Heart right ventricle (tissue), 16 donors: Measurements from ENCODE around the gene VAT1L. TPM values are rescaled to one million over a fixed set of nuclear protein-coding genes. Genes with fewer than 3 reads are reported as not detected.

ENCODE experiments used
- ATAC-seq, 8 donors: fragments of 200-7000 bp; cut with Tn5 transposase; one replicate each; pipeline ENCODE4 v1.9.1; 2020; ENCODE audit warnings: mild to moderate bottlenecking in 8 of 8, moderate library complexity in 8 of 8, moderate number of reproducible peaks in 1 of 8
- DNase-seq, 2 donors: peaks; one replicate each; pipeline ENCODE4 v3.0.0-alpha.2; 2020
- H3K27ac ChIP-seq, 10 donors: fragments of 200-600 bp; sonication (generic) in 2 of 10; one replicate each; pipeline versions ENCODE4 v1.5.0 to v1.8.0; 2020 to 2022; ENCODE audit warnings: mild to moderate bottlenecking in 3 of 10
- H3K27me3 ChIP-seq, 7 donors: fragments of 200-600 bp; one replicate each; pipeline ENCODE4 v1.8.0; 2021 to 2022; ENCODE audit warnings: mild to moderate bottlenecking in 2 of 7
- H3K36me3 ChIP-seq, 9 donors: fragments of 200-600 bp; sonication (generic) in 1 of 9; one replicate each; pipeline versions ENCODE4 v1.5.0 to v1.8.0; 2020 to 2022; ENCODE audit warnings: mild to moderate bottlenecking in 2 of 9
- H3K4me1 ChIP-seq, 9 donors: fragments of 200-600 bp; sonication (generic) in 1 of 9; one replicate each; pipeline versions ENCODE4 v1.5.0 to v1.8.0; 2020 to 2022; ENCODE audit warnings: mild to moderate bottlenecking in 4 of 9
- H3K4me3 ChIP-seq, 10 donors: fragments of 200-600 bp; sonication (generic) in 2 of 10; one replicate each; pipeline versions ENCODE4 v1.5.0 to v1.8.0; 2020 to 2022; ENCODE audit warnings: mild to moderate bottlenecking in 7 of 10, moderate library complexity in 2 of 10
- H3K9me3 ChIP-seq, 11 donors: fragments of 200-600 bp in 10 of 11; sonication (generic) in 2 of 11; one replicate each; pipeline versions ENCODE4 v1.5.0 to v1.8.0; 2013 to 2022; ENCODE audit warnings: mild to moderate bottlenecking in 2 of 11, control low read depth in 1 of 11, moderate library complexity in 1 of 11
- WGBS, 2 donors: extraction: QIAGEN DNeasy Blood & Tissue Kit; methylation state at CpG; one replicate each; pipeline ENCODE4 v1.1.7; 2013; ENCODE audit warnings: inconsistent platforms in 1 of 2; 5-methylcytosine and 5-hydroxymethylcytosine counted together
- intact Hi-C, 10 donors: fragments of 100-400 bp; cut with DNase I; formaldehyde crosslinking; loops; one replicate each; pipeline versions ENCODE4 v1.11.1 to v1.14.2; 2022
- polyA plus RNA-seq, 2 donors: library from polyadenylated mRNA; stranded (reverse); fragments of 200-250 nt; gene quantifications; one replicate each; pipeline ENCODE4 v1.2.3, GENCODE V29; 2013
- total RNA-seq, 10 donors: library from RNA; stranded (reverse); fragmentation: NEBNext Ultra II Directional in 3 of 10; extraction: Animal tissue kit (Norgen Biotek cat#: 25700) in 3 of 10; gene quantifications; one replicate each; pipeline versions ENCODE4 v1.2.1 to v1.2.4, GENCODE V29; 2021 to 2023
- TF ChIP-seq, protein P1 (sequence below), 9 donors: fragments of 200-600 bp; sonication (generic) in 2 of 9; IDR thresholded peaks; one replicate each; pipeline versions ENCODE4 v1.5.0 to v1.8.0; 2021 to 2022; ENCODE audit warnings: antibody characterized with exemption in 9 of 9, mild to moderate bottlenecking in 5 of 9, moderate library complexity in 1 of 9
- donor health status: Arrhythmogenic right ventricular cardiomyopathy.
- donor health status: ischemic (EF 13 %, LVEDD 7.1; RV severe dilation, severe dysfunction).
- donor health status: healthy with polysubstance abuse.
- donor health status: DM: no; HTN: yes; CAD: no.
- donor health status: DM: no; HTN: no; CAD: no.
- donor health status: ischemic (EF 25% LVEDD 6.9; RV normal size, moderate dysfunction).
- donor health status: ischemic (EF 25% LVEDD 5.7; RV mildly dilated, moderate dysfunction).
- donor health status: healthy.
- donor health status: DM: yes; HTN: yes; CAD: no.
- donor health status: Ischemic cardiomyopathy.
- donor health status: ischemic (EF 35%, LVEDD 5.7; RV mildly dilated, moderate dysfunction).
- donor health status: nonischemic (EF 11% LVEDD 7.7; RV severe dilation, severe dysfunction).
- donor health status: DM: yes; HTN: yes; CAD: no.
- donor health status: PGD.
- donor health status: ischemic (EF 29% LVEDD 5.4; RV normal size, mild dysfunction).
- donor health status: nonischemic (EF 23%, LVEDD 6.1; RV moderate dilation, normal function).

VAT1L gene
- total and polyA plus RNA-seq, 12 donors = 0.19 to 61.0 (median 24.0) TPM

DNA sequence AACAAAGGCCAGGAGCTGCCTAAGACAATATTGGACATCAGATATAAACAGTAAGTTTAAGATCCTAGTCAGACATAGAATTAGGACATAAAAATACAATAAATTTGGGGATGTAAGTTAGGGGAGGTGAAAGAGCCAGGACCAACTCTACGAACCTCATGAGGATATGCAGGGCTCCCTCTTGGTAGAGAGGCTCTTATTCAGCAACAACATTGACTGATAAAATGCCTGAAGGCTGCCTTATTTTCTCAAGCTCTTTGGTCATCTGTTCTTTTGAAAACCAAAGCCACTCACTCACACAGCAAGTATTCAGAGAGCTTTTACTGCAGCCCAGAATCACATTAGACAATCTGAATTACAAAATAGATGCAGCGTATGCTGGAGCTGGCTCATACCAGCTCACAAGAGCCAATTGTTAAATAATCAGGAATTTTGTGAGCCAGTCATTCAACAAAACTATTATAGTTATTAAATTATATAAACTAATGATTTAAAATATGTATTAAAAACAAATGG lies 125.4 kb downstream of the VAT1L start:
- ATAC-seq (no peak), DNase-seq (no peak)
- no peaks in the 10 kb centered on the region for H3K27me3 ChIP-seq
- peaks cover 0 to 4% (median 0%) of the 10 kb centered on the region in 9 donors for H3K4me1 ChIP-seq
- intact Hi-C loops = no loop called here
- no peak overlapping the region for H3K4me3 ChIP-seq
- H3K27ac ChIP-seq = no peak overlapping the region
- TF ChIP-seq, protein P1, sequence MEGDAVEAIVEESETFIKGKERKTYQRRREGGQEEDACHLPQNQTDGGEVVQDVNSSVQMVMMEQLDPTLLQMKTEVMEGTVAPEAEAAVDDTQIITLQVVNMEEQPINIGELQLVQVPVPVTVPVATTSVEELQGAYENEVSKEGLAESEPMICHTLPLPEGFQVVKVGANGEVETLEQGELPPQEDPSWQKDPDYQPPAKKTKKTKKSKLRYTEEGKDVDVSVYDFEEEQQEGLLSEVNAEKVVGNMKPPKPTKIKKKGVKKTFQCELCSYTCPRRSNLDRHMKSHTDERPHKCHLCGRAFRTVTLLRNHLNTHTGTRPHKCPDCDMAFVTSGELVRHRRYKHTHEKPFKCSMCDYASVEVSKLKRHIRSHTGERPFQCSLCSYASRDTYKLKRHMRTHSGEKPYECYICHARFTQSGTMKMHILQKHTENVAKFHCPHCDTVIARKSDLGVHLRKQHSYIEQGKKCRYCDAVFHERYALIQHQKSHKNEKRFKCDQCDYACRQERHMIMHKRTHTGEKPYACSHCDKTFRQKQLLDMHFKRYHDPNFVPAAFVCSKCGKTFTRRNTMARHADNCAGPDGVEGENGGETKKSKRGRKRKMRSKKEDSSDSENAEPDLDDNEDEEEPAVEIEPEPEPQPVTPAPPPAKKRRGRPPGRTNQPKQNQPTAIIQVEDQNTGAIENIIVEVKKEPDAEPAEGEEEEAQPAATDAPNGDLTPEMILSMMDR (IDR thresholded peaks at IDR 0.05) = no peak
- WGBS, 2 donors = 62 to 86% methylated on average over 2 of the region's 2 CpGs
- no peaks in the 10 kb centered on the region for H3K36me3 ChIP-seq
- no peaks in the 10 kb centered on the region for H3K9me3 ChIP-seq

DNA sequence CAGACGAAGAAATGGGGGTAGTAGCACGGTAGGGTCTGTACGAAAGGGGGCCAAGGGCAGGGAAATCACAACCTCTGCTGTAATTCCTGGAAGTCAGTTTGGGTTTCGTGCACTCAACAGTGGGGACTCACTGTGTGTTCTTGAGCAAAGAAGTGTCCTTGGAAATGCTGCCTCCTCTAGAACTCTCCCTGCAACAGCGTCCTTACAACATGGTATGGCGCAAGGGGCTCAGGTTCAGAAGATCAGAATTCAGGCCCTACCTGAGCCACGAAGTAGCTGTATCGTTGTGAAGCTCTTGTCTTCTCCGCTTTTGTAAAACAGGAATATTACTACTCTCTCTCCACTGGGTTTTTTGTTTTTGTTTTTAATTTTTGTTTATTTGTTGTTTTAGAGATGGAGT lies 127.7 kb downstream of the VAT1L start:
- peaks cover 0 to 19% (median 9%) of the 10 kb centered on the region in 9 donors for H3K4me1 ChIP-seq
- H3K4me3 ChIP-seq = no peak overlapping the region
- WGBS, 2 donors = 94 to 95% methylated on average over 9 of the region's 9 CpGs
- H3K36me3 ChIP-seq = no peaks in the 10 kb centered on the region
- TF ChIP-seq, protein P1 (IDR thresholded peaks at IDR 0.05) = no peak
- intact Hi-C loops = loop anchor here in 1 of 10 donors (5.0 kb wide), 1 partner anchor 54 kb away; no protein-coding TSS in a partner anchor
- no peaks in the 10 kb centered on the region for H3K9me3 ChIP-seq
- ATAC-seq = no peak
- H3K27me3 ChIP-seq = no peaks in the 10 kb centered on the region
- DNase-seq = no peak
- no peak overlapping the region for H3K27ac ChIP-seq

DNA sequence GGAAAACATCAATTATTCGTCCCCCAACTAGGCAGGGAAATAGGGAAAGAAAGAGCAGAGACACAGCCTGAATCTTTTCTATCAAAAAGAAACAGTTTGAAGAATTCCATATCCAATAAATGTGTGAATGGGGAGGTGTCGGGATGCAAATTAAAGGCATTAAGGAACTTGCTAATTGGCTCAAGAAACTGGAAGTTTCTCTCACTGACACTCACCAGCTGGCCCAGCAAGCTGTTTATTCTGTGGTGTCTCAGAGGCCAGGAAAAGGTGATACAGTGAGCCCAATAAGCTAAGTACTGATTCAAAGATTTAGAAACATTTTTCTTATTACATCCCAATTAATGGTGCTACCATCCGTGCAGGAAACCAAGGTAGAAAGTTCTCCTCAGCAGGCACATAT lies 129.6 kb downstream of the VAT1L start:
- H3K27me3 ChIP-seq = peaks cover 0 to 7% (median 0%) of the 10 kb centered on the region in 7 donors
- TF ChIP-seq, protein P1 (IDR thresholded peaks at IDR 0.05) = no peak
- 73 to 84% methylated on average over 3 of the region's 3 CpGs for WGBS, 2 donors
- DNase-seq = no peak
- peaks cover 0 to 32% (median 12%) of the 10 kb centered on the region in 9 donors for H3K4me1 ChIP-seq
- no peak for ATAC-seq
- intact Hi-C loops = loop anchor here in 1 of 10 donors (5.0 kb wide), 1 partner anchor 56 kb away; no protein-coding TSS in a partner anchor
- no peaks in the 10 kb centered on the region for H3K9me3 ChIP-seq
- H3K4me3 ChIP-seq = no peak overlapping the region
- H3K36me3 ChIP-seq = no peaks in the 10 kb centered on the region
- H3K27ac ChIP-seq = peak overlapping the region in 1 of 10 donors; percentile 41

DNA sequence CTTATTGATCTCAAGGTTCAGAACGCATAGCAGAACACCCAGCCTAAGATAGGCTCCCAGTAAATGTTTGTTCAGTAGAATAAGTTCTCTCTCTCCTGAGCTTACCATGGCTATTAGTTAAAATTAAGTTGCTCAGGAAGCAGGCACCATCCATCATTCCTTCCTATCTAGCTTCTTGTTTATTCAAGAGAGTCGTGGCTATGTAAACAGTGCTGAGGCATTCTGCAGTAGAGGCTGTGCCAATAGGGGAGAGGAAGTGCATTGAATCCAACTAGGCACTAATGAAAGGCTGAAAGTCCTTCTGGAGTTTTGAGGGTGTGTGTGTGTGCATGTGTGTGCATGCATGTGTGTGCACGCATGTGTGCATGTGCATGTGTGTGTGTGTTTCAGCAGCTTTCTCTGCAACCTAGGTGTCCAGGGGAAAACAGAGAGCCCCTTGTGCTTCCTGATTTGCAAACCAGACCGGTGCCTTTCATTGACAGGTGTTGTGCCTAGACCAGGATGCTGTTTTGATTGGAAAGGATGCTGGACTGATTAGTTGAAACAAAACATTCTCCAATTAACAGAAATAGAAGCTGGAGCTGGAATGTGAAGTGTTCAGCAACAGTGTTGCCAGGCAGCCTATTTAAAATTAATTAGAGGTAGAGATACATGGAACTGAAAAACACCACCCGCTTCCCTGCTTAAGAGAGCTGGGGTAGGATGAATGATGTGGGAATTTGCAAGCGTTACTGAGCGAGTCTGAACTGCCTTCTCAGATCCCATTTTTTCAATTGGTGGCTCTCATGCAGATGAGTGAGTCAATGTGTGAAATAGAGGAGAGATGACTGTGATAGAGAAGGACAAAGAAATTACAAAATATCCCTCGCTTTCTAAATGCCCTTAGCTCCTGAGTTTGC lies 130.7 kb downstream of the VAT1L start:
- DNase-seq (no peak), ATAC-seq (peak; percentile 21 to 55 (median 37))
- Histone ChIP-seq H3K4me3 (no peak overlapping the region), H3K27ac (peak overlapping the region in 4 of 10 donors; percentile 30 to 57 (median 37)), H3K27me3 (peaks cover 0 to 7% (median 0%) of the 10 kb centered on the region in 7 donors), H3K4me1 (peaks cover 0 to 32% (median 12%) of the 10 kb centered on the region in 9 donors), H3K36me3 (no peaks in the 10 kb centered on the region), H3K9me3 (no peaks in the 10 kb centered on the region)
- WGBS, 2 donors = 35 to 48% methylated on average over 8 of the region's 8 CpGs
- intact Hi-C loops = loop anchor here in 1 of 10 donors (5.0 kb wide), 1 partner anchor 57 kb away; no protein-coding TSS in a partner anchor
- TF ChIP-seq, protein P1 (IDR thresholded peaks at IDR 0.05) = no peak
